Epithelial cell of umbilical artery (primary cell): ENCODE measurements around the gene KIF5B. TPM values are rescaled to one million over a fixed set of nuclear protein-coding genes. Genes with fewer than 3 reads are reported as not detected.

Experiments used
- total RNA-seq: library from RNA; depleted of rRNA; stranded (reverse); fragments of >200 nt; gene quantifications from 2 replicates; pipeline ENCODE4 v1.2.3, GENCODE V29; 2014

KIF5B gene
- 200 and 203 TPM in 2 replicates for total RNA-seq

GRCh38 chr10:32056136-32057035 lies at the start of gene KIF5B:
Gene KIF5B, minus strand, starts transcription at chr10:32056425. Its CDS starts 452 bp downstream, at chr10:32055973.

Other genes starting within 250 kb of the KIF5B start
- 29.2 and 35.7 TPM in 2 replicates for gene ARHGAP12, start 127.6 kb downstream of the KIF5B start, total RNA-seq